Stomach (tissue), 4 donors: ENCODE results near the gene LILRA6.

ENCODE experiments used
- CTCF ChIP-seq, 7 experiments: fragments of 450-650 bp in 4 of 7; fragments of 200-600 bp in 3 of 7; sonication (generic) in 3 of 7; IDR thresholded peaks; one replicate each; pipeline ENCODE4 v1.5.1; 2016 to 2019; ENCODE audit warnings: antibody characterized with exemption in 7 of 7, control low read depth in 2 of 7, mild to moderate bottlenecking in 1 of 7
- POLR2AphosphoS5 ChIP-seq, 3 donors: sonication (generic); formaldehyde crosslinking; IDR thresholded peaks; one replicate each; pipeline ENCODE4 v1.6.1; 2016; ENCODE audit warnings: antibody characterized with exemption in 3 of 3

- TF ChIP-seq CTCF (IDR thresholded peaks at IDR 0.05) (no peak), POLR2AphosphoS5 (IDR thresholded peaks at IDR 0.05) (peak; percentile 74 to 98 (median 83))
Measured at GRCh38 chr19:54209811-54210494, 32.6 kb downstream of the LILRA6 start.
